Keratinocyte (primary cell): ENCODE data around the gene NXPH4.

Experiments used
- EZH2 ChIP-seq: IDR thresholded peaks from one replicate; pipeline ENCODE4 v1.6.1; 2012; ENCODE audit warnings: inconsistent platforms, mild to moderate bottlenecking, low read length, moderate library complexity
- TF ChIP-seq, protein P1 (sequence below), 3 experiments: IDR thresholded peaks in 1 of 3; conservative IDR thresholded peaks in 1 of 3; optimal IDR thresholded peaks in 1 of 3; 2 replicates in 2 of 3; 3 replicates in 1 of 3; pipeline versions ENCODE3 to v1.5.1; 2011; ENCODE audit warnings: low read length in 3 of 3, mild to moderate bottlenecking in 3 of 3, moderate library complexity in 2 of 3, control low read depth in 1 of 3, inconsistent platforms in 1 of 3; ENCODE audit not compliant: insufficient read depth in 2 of 3; ENCODE audit errors: extremely low read depth in 1 of 3

DNA sequence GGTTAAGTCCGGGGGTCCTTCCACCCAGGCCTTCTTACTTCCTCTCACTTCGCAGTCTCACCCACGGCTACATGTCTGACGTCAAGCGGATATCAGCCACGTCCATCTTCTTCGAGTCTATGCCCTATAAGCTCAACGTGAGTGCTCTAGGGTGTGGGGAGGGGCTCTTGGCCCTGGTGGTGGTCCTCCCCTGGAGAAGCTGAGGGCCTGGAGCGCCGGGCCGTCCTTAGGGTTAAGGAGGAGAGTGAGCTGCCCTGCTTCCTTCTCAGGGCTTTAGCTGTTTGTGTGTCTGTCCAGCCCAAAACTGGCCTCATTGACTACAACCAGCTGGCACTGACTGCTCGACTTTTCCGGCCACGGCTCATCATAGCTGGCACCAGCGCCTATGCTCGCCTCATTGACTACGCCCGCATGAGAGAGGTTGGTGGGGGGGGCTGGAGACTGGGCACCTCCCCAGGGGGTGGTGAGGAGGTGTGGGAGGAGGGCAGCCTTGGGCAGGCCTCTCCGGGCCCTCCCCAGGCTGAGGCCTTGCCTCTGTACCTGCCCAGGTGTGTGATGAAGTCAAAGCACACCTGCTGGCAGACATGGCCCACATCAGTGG, 15.7 kb downstream of the NXPH4 start:
- TF ChIP-seq, protein P1, sequence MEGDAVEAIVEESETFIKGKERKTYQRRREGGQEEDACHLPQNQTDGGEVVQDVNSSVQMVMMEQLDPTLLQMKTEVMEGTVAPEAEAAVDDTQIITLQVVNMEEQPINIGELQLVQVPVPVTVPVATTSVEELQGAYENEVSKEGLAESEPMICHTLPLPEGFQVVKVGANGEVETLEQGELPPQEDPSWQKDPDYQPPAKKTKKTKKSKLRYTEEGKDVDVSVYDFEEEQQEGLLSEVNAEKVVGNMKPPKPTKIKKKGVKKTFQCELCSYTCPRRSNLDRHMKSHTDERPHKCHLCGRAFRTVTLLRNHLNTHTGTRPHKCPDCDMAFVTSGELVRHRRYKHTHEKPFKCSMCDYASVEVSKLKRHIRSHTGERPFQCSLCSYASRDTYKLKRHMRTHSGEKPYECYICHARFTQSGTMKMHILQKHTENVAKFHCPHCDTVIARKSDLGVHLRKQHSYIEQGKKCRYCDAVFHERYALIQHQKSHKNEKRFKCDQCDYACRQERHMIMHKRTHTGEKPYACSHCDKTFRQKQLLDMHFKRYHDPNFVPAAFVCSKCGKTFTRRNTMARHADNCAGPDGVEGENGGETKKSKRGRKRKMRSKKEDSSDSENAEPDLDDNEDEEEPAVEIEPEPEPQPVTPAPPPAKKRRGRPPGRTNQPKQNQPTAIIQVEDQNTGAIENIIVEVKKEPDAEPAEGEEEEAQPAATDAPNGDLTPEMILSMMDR (optimal IDR thresholded peaks at IDR 0.05 in 1 of 3, IDR thresholded peaks at IDR 0.05 in 1 of 3, conservative IDR thresholded peaks at IDR 0.05 in 1 of 3; ENCODE audit: extremely low read depth in 1 of 3, insufficient read depth in 2 of 3, low read length in 3 of 3): no peak
- no peak for TF ChIP-seq EZH2
